HG03575 (cell line): ENCODE results near the gene INPP5A.
A peak's percentile ranks its signal among the peaks of the same experiment; 100 is the strongest.
"Not testable (repeated sequence)": the region's sequence is repeated elsewhere in the genome, so short reads cannot be mapped to it uniquely, and the experiment has no call there.

ENCODE experiments used
- ATAC-seq: cut with Tn5 transposase; IDR thresholded peaks from one replicate; pipeline ENCODE4 v1.9.1; 2021; ENCODE audit not compliant: unreplicated experiment, insufficient number of reproducible peaks, low FRiP score; ENCODE audit errors: extremely low read depth

Gene INPP5A

GRCh38 chr10:132570771-132571649, 33.4 kb downstream of the INPP5A start:
- ATAC-seq: peak; percentile 25

- peak; percentile 80 for ATAC-seq
Measured at GRCh38 chr10:132571650-132572544, 34.3 kb downstream of the INPP5A start.

GRCh38 chr10:132572545-132572937, 35.0 kb downstream of the INPP5A start:
- ATAC-seq: no peak

GRCh38 chr10:132572946-132573345, 35.4 kb downstream of the INPP5A start:
- ATAC-seq: not testable (repeated sequence)

GRCh38 chr10:132574288-132574687, 36.7 kb downstream of the INPP5A start:
- no peak for ATAC-seq

GRCh38 chr10:132574783-132575319, 37.3 kb downstream of the INPP5A start:
- no peak for ATAC-seq

GRCh38 chr10:132575320-132576201, 38.0 kb downstream of the INPP5A start:
- ATAC-seq: no peak

GRCh38 chr10:132576671-132577349, 39.2 kb downstream of the INPP5A start:
- ATAC-seq: no peak

GRCh38 chr10:132577350-132578003, 39.9 kb downstream of the INPP5A start:
- no peak for ATAC-seq

GRCh38 chr10:132578287-132578951, 40.8 kb downstream of the INPP5A start:
- no peak for ATAC-seq

- ATAC-seq: no peak
Measured at GRCh38 chr10:132579027-132579859, 41.7 kb downstream of the INPP5A start.

GRCh38 chr10:132580143-132580542, 42.6 kb downstream of the INPP5A start:
- no peak for ATAC-seq

GRCh38 chr10:132580617-132581016, 43.0 kb downstream of the INPP5A start:
- ATAC-seq: no peak

- no peak for ATAC-seq
Measured at GRCh38 chr10:132582137-132582536, 44.5 kb downstream of the INPP5A start.

GRCh38 chr10:132582771-132583170, 45.2 kb downstream of the INPP5A start:
- ATAC-seq: no peak

GRCh38 chr10:132583456-132583855, 45.9 kb downstream of the INPP5A start:
- ATAC-seq: no peak
